HCT116 (cell line): ENCODE data around the gene LARP4. TPM values are rescaled to one million over a fixed set of nuclear protein-coding genes. Genes with fewer than 3 reads are reported as not detected.

ENCODE experiments used
- ATAC-seq: fragments of 200-7000 bp; cut with Tn5 transposase; 2 replicates; pipeline ENCODE4 v1.9.1; 2020; ENCODE audit warnings: mild to moderate bottlenecking, moderate library complexity
- BruUV-seq: library from RNA; stranded (reverse); fragments of 400-500 nt; replicated peaks from 2 replicates; lab custom pipeline; 2021; lab: Mats Ljungman, UMichigan
- CTCF ChIA-PET: fragments of 300-600 bp; sonication (Branson Sonifier 250); formaldehyde crosslinking; loops from one replicate; lab custom pipeline; 2021; ENCODE audit warnings: antibody characterized with exemption; lab: Charles Lee
- POLR2A ChIA-PET: fragments of 300-600, 350-600 bp; sonication (Branson Sonifier 250); formaldehyde crosslinking; loops from one replicate; lab custom pipeline; 2021; ENCODE audit warnings: antibody characterized with exemption; lab: Charles Lee
- RAD21 ChIA-PET, 2 experiments: fragments of 300-600 bp; sonication (Branson Sonifier 250); formaldehyde crosslinking; loops; one replicate each; lab custom pipeline; 2023; ENCODE audit warnings: low total read pairs in 2 of 2; ENCODE audit not compliant: uncharacterized antibody in 2 of 2, unreplicated experiment in 2 of 2, low non-redundant PET in 1 of 2; lab: Charles Lee
- DNase-seq: peaks from one replicate; pipeline ENCODE4 v3.0.0-alpha.2; 2010; ENCODE audit warnings: low read depth, low spot score
- H2AFZ ChIP-seq: fragments of 200-600 bp; shearing (Covaris generic), sonication (generic); 2 replicates; pipeline ENCODE4 v1.6.1; 2017; ENCODE audit warnings: low read depth, mixed run types, mixed read lengths, antibody characterized with exemption, low read length; ENCODE audit not compliant: poor library complexity, severe bottlenecking
- H3K27ac ChIP-seq: 2 replicates; pipeline ENCODE4 v1.5.1; 2012; ENCODE audit warnings: low read depth, low read length
- H3K27me3 ChIP-seq: fragments of 200-600 bp; sonication (generic); 2 replicates; pipeline ENCODE4 v1.6.1; 2016; ENCODE audit warnings: mixed run types, low read length, mixed read lengths; ENCODE audit not compliant: insufficient read depth
- H3K36me3 ChIP-seq, 2 experiments: fragments of 200-500 bp in 1 of 2; fragments of 200-600 bp in 1 of 2; sonication (Bioruptor generic) in 1 of 2; sonication (generic) in 1 of 2; 2 replicates each; pipeline versions ENCODE4 v1.5.1 to v1.6.1; 2014 to 2016; ENCODE audit warnings: low read length in 2 of 2, inconsistent platforms in 1 of 2, mixed read lengths in 1 of 2, mixed run types in 1 of 2; ENCODE audit not compliant: insufficient read depth in 2 of 2, control insufficient read depth in 1 of 2
- H3K4me1 ChIP-seq, 2 experiments: fragments of 200-600 bp in 1 of 2; sonication (generic) in 1 of 2; 2 replicates each; pipeline versions ENCODE4 v1.5.1 to v1.6.1; 2012 to 2017; ENCODE audit warnings: low read length in 2 of 2, inconsistent platforms in 1 of 2, mild to moderate bottlenecking in 1 of 2, mixed read lengths in 1 of 2, mixed run types in 1 of 2, moderate library complexity in 1 of 2; ENCODE audit not compliant: insufficient read depth in 2 of 2, control insufficient read depth in 1 of 2
- H3K4me2 ChIP-seq: fragments of 200-600 bp; sonication (generic); 2 replicates; pipeline ENCODE4 v1.6.1; 2017; ENCODE audit warnings: mixed run types, low read length, mixed read lengths
- H3K4me3 ChIP-seq, 2 experiments: fragments of 200-600 bp in 1 of 2; sonication (generic) in 1 of 2; replicated peaks in 1 of 2; 2 replicates each; pipeline ENCODE4 v1.5.1; 2011 to 2016; ENCODE audit warnings: low read length in 2 of 2, control low read depth in 1 of 2, low read depth in 1 of 2, mild to moderate bottlenecking in 1 of 2, mixed read lengths in 1 of 2, mixed run types in 1 of 2
- H3K79me2 ChIP-seq: fragments of 200-600 bp; sonication (generic); 2 replicates; pipeline ENCODE4 v1.6.1; 2017; ENCODE audit warnings: mild to moderate bottlenecking, mixed run types, low read length, moderate library complexity, mixed read lengths; ENCODE audit not compliant: insufficient read depth
- H3K9ac ChIP-seq: fragments of 200-600 bp; sonication (generic); 2 replicates; pipeline ENCODE4 v1.6.1; 2016; ENCODE audit warnings: low read length, mixed read lengths
- H3K9me2 ChIP-seq: fragments of 200-600 bp; sonication (generic), shearing (Covaris generic); 2 replicates; pipeline ENCODE4 v1.6.1; 2017; ENCODE audit warnings: mixed run types, mild to moderate bottlenecking, moderate library complexity; ENCODE audit not compliant: insufficient read depth
- H3K9me3 ChIP-seq, 2 experiments: fragments of 200-500 bp in 1 of 2; fragments of 200-600 bp in 1 of 2; sonication (Bioruptor generic) in 1 of 2; sonication (generic) in 1 of 2; 2 replicates each; pipeline ENCODE4 v1.6.1; 2014 to 2017; ENCODE audit warnings: low read length in 2 of 2, mixed read lengths in 2 of 2, inconsistent platforms in 1 of 2, low read depth in 1 of 2, mild to moderate bottlenecking in 1 of 2, mixed run types in 1 of 2, moderate library complexity in 1 of 2; ENCODE audit not compliant: control insufficient read depth in 1 of 2, insufficient read depth in 1 of 2
- H4K20me1 ChIP-seq: fragments of 200-600 bp; sonication (generic), shearing (Covaris generic); 2 replicates; pipeline ENCODE4 v1.6.1; 2017; ENCODE audit warnings: mixed run types, mild to moderate bottlenecking, moderate library complexity; ENCODE audit not compliant: insufficient read depth
- CBX3 ChIP-seq: IDR thresholded peaks from 2 replicates; pipeline ENCODE4 v1.6.1; 2012; ENCODE audit warnings: low read depth
- EZH2 ChIP-seq: fragments of 200-600 bp; sonication (generic); IDR thresholded peaks from 2 replicates; pipeline ENCODE4 v1.6.1; 2017; ENCODE audit warnings: antibody characterized with exemption, mixed run types
- EZH2phosphoT487 ChIP-seq: fragments of 200-600 bp; IDR thresholded peaks from 2 replicates; pipeline ENCODE4 v1.6.1; 2018; ENCODE audit warnings: antibody characterized with exemption, borderline replicate concordance
- FOSL1 ChIP-seq: IDR thresholded peaks from 2 replicates; pipeline ENCODE4 v1.6.1; 2012; ENCODE audit warnings: low read depth
- POLR2A ChIP-seq: IDR thresholded peaks from 2 replicates; pipeline ENCODE4 v1.7.0; 2011; ENCODE audit warnings: borderline replicate concordance; ENCODE audit not compliant: insufficient read depth, insufficient read length; ENCODE audit errors: extremely low read depth
- POLR2AphosphoS5 ChIP-seq: IDR thresholded peaks from 2 replicates; pipeline ENCODE4 v1.6.1; 2011; ENCODE audit warnings: mild to moderate bottlenecking, low read depth, low read length, moderate library complexity
- SP1 ChIP-seq: IDR thresholded peaks from 2 replicates; pipeline ENCODE4 v1.6.1; 2012; ENCODE audit warnings: low read depth
- SRF ChIP-seq: IDR thresholded peaks from 2 replicates; pipeline ENCODE4 v1.6.1; 2012; ENCODE audit warnings: low read depth
- ZFX ChIP-seq: fragments of 450-650 bp; IDR thresholded peaks from 2 replicates; pipeline ENCODE4 v1.6.1; 2017
- ZNF274 ChIP-seq: fragments of 200-500 bp; sonication (Bioruptor generic); IDR thresholded peaks from 2 replicates; pipeline ENCODE4 v1.6.1; 2014; ENCODE audit warnings: mild to moderate bottlenecking, low read depth, low read length, inconsistent platforms
- intact Hi-C: fragments of 100-400 bp; cut with micrococcal nuclease; formaldehyde crosslinking; loops from 2 replicates; pipeline ENCODE4 v1.10.0; 2022
- total RNA-seq: library from RNA; stranded (reverse); gene quantifications from one replicate; pipeline ENCODE4 v1.2.1, GENCODE V29; 2021; ENCODE audit not compliant: unreplicated experiment
- TF ChIP-seq, protein P1 (sequence below): IDR thresholded peaks from 2 replicates; pipeline ENCODE4 v1.6.1; 2012
- TF ChIP-seq, protein P2 (sequence below): IDR thresholded peaks from 2 replicates; pipeline ENCODE4 v1.6.1; 2012; ENCODE audit warnings: low read depth
- TF ChIP-seq, protein P3 (sequence below): IDR thresholded peaks from 2 replicates; pipeline ENCODE4 v1.6.1; 2012

The LARP4 gene
- total RNA-seq, 1 experiment from 2014 or later, result 76.3 TPM

DNA sequence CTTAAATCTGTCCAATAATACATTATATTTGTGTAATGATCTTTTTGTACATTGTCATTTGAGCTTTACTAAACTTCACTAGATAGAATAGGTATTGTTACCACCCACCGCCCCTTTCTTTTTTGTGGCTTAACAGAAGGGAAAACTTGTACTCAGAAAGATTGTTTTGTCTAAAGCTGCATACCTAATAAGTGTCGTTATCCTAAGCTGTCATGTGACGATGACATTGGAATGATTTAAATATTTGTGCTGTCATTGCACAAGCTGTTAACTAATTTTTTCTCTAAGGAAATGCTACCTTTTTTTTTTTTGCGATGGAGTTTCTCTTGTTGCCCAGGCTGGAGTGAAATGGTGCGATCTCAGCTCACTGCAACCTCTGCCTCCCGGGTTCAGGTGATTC lies 107.7 kb downstream of the LARP4 start:
- H3K9me2 ChIP-seq, result no peaks in the 10 kb centered on the region
- no peak overlapping the region for H3K27ac ChIP-seq
- POLR2A ChIA-PET, result no interaction called here
- peaks cover 0 to 21% of the 10 kb centered on the region in 2 experiments; a peak in 3 of 4 replicates for H3K4me1 ChIP-seq
- no peaks in the 10 kb centered on the region for H4K20me1 ChIP-seq
- DNase-seq (no peak), ATAC-seq (no peak)
- no peaks in the 10 kb centered on the region for H3K9me3 ChIP-seq
- no peaks in the 10 kb centered on the region for H3K36me3 ChIP-seq
- H3K79me2 ChIP-seq, result peaks cover 83% of the 10 kb centered on the region
- no TSS peak for BruUV-seq
- H3K27me3 ChIP-seq, result no peaks in the 10 kb centered on the region
- H3K9ac ChIP-seq, result no peak overlapping the region
- CTCF ChIA-PET, result interaction anchor here (1.3 kb wide), 1 partner anchor 222 kb away, joined by 3 read pairs; no protein-coding TSS in a partner anchor
- intact Hi-C loops, result loop anchor here (10.0 kb wide), 1 partner anchor 836 kb away; the partner anchor contains the start of gene CELA1
- no peak overlapping the region for H2AFZ ChIP-seq
- no peak overlapping the region for H3K4me2 ChIP-seq
- H3K4me3 ChIP-seq, result no peak overlapping the region
- TF ChIP-seq ZFX (no peak), SRF (no peak), POLR2AphosphoS5 (no peak), EZH2phosphoT487 (no peak), ZNF274 (no peak), EZH2 (no peak), POLR2A (no peak), CBX3 (no peak), SP1 (no peak), FOSL1 (no peak)
- TF ChIP-seq, protein P1, sequence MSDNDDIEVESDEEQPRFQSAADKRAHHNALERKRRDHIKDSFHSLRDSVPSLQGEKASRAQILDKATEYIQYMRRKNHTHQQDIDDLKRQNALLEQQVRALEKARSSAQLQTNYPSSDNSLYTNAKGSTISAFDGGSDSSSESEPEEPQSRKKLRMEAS, result no peak
- TF ChIP-seq, protein P2, sequence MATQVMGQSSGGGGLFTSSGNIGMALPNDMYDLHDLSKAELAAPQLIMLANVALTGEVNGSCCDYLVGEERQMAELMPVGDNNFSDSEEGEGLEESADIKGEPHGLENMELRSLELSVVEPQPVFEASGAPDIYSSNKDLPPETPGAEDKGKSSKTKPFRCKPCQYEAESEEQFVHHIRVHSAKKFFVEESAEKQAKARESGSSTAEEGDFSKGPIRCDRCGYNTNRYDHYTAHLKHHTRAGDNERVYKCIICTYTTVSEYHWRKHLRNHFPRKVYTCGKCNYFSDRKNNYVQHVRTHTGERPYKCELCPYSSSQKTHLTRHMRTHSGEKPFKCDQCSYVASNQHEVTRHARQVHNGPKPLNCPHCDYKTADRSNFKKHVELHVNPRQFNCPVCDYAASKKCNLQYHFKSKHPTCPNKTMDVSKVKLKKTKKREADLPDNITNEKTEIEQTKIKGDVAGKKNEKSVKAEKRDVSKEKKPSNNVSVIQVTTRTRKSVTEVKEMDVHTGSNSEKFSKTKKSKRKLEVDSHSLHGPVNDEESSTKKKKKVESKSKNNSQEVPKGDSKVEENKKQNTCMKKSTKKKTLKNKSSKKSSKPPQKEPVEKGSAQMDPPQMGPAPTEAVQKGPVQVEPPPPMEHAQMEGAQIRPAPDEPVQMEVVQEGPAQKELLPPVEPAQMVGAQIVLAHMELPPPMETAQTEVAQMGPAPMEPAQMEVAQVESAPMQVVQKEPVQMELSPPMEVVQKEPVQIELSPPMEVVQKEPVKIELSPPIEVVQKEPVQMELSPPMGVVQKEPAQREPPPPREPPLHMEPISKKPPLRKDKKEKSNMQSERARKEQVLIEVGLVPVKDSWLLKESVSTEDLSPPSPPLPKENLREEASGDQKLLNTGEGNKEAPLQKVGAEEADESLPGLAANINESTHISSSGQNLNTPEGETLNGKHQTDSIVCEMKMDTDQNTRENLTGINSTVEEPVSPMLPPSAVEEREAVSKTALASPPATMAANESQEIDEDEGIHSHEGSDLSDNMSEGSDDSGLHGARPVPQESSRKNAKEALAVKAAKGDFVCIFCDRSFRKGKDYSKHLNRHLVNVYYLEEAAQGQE, result no peak
- TF ChIP-seq, protein P3, sequence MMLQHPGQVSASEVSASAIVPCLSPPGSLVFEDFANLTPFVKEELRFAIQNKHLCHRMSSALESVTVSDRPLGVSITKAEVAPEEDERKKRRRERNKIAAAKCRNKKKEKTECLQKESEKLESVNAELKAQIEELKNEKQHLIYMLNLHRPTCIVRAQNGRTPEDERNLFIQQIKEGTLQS, result no peak
- RAD21 ChIA-PET, result no interaction called here
